Hippocampal formation (tissue), 2 donors: Measurements from ENCODE around the gene DBNDD1.
"Not testable (repeated sequence)": the region's sequence is repeated elsewhere in the genome, so short reads cannot be mapped to it uniquely, and the experiment has no call there.

ENCODE experiments used
- DNase-seq, 2 donors: peaks; one replicate each; lab custom pipeline; 2025; lab: John Stamatoyannopoulos, UW

Gene DBNDD1

DNA sequence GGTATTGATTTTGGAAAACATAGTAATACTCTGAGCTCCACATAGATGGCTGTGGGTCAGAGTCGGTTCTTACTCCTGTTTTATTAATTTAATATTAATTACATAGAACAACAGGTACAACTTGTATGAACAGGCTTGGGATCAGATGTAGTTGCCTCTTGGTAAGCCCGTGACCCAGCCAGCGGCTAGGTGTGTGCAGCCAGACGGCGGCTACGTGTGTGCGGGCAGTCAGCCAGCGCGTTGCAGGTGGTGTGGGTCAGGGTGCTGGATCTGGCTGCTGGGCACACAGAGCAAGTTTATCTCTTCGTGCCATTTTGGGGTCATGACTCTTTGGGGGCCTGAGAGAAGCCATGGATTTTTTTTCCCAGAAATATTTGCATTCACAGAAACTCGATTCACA lies 30.3 kb downstream of the DBNDD1 start:
- no peak for DNase-seq

DNA sequence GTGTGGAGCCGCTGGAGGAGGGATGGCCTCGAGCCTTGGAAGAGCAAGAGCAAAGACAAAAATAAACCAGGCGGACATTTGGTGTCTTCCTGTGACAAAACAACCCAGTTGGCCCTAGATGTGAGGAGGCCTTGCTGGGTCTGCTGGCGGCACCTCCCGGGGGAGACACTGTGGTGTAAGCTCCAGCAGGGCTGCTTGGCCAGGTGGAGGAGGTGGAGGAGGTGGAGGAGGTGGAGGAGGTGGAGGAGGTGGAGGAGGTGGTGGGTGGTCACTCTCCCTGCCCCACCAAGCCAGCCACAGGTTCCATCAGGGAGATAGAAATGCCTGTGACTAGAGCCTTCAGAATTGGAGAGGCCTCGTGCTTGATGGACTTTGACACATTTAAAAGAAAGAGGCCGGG lies 32.1 kb downstream of the DBNDD1 start:
- no peak for DNase-seq

DNA sequence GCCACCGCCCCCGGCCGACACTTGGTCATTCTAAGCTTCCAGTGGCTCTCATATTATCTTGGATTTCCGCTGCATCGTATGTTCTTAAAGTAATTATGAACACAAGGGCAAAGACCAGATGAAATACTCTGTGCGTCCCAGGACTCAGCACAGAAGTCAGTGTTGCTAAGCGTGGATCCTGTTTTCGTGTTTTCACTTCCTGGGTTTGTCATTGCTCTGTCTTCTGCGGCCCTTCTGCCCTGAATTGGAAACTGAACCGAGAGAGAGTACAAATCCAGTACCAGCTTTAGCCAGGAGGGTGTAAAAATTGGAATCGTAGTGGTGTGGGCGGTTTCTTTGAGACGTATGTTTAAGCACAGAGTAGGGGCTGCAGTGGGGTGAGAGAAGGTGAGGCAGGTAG lies 32.7 kb downstream of the DBNDD1 start:
- no peak for DNase-seq

DNA sequence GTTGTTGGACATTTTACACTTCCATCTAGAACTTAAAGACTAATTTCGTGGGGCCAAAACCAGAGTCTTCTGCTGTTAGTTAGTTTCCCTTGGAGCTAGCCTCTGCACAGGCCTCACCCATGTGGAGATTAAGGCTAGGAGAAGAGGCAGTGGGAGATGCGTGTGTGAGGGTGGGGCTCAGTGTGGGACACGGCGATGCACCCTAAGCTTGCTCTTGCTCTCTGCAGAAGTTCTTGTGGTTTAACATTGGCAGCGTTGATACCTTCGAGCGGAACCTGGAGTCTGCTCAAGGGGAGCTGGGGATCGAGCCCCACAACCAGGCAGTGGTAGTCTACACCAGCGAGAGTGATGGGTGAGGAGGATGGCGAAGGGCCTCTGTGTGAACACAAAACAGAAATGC lies 34.0 kb downstream of the DBNDD1 start:
- no peak for DNase-seq

DNA sequence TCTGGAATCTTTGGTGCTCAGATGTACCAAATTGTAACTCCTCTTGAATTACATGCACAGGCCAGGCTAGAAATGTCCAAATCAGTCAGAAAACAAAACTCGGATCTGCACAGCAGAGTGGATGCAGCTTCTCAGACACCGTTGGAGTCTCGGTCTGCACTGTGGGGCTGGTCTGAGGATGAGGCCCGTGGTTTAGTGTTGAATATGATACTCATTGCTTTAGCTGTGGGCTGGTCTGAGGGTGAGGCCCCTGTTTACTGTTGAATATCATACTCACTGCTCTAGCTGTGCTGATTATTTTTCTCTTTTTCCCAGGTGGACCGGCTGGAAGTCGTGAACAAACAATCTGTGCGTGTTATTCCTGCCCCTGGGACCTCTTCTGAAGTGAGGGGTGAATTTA lies 35.0 kb downstream of the DBNDD1 start:
- DNase-seq = no peak

DNA sequence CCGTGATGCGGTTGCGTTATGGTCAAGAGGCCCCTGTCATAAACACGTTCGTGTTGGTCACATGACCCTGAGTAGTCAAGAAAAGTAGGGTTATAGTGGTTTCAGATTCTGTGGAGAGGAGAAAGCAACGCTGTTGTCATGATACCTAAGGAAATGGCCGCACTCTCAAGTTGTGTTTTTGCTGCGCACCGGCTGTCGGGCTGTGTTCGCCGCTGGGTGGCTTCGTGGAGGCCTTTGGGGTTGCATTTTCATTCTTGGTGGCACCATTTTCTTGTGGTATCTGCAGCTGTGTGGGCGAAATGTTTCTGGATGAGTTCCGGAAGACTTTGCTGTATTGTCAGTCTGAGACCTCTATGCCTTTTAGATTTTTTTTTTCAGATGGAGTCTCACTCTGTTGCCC lies 35.7 kb downstream of the DBNDD1 start:
- no peak for DNase-seq

DNA sequence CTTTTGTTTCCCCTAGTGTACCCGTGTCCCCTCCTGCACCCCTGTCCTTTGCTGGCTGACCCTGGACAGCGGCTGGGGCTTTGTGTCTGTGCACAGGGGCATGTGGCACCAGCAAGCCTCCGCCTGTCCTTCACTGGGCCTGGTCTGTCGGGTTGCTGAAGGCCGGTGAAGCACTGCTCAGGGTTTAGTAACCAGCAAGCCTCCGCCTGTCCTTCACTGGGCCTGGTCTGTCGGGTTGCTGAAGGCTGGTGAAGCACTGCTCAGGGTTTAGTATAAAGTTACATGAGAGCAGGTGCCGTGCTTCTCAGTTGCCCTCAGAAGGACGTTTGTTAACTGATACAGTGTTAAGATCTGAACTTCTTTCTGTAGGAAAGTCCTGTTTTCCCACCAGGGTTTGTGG lies 36.9 kb downstream of the DBNDD1 start:
- DNase-seq = no peak

DNA sequence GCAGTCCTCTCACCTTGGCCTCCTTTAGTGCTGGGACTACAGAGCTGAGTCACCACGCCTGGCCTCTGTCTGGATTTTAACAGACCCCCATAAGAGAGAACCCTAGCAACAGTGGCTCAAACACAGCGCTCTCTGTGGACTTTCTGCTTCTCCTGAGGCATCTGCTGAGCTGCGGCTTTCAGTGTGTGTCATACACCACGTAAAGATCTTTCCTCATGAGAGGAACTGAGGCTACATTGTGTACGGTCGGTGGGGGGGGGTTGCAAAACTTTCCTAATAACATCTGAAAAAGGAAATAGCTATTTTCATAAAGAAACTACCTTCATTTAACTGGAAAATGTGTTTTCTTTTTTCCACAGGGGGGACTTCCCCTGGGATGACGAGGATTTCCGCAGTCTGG lies 37.8 kb downstream of the DBNDD1 start:
- no peak for DNase-seq

DNA sequence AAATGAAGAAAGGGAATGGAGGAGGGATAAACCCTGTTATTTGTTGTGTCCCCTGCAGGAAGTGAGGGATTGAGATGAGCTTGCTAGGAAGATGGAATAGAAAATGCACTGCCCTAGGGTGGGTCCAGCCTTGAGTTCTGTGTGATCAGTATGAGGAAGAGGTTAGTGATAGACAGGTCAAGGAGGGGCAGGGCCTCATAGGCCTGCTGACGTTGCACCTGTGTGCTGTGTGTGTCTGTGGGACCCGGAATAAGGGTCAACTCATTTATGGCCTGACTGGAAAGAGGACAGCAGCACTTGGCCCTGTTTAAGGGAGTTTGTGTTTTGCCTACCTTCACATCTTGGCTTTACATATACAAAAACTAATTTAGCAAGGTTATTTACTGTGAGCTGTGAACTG lies 44.4 kb downstream of the DBNDD1 start:
- DNase-seq = no peak

DNA sequence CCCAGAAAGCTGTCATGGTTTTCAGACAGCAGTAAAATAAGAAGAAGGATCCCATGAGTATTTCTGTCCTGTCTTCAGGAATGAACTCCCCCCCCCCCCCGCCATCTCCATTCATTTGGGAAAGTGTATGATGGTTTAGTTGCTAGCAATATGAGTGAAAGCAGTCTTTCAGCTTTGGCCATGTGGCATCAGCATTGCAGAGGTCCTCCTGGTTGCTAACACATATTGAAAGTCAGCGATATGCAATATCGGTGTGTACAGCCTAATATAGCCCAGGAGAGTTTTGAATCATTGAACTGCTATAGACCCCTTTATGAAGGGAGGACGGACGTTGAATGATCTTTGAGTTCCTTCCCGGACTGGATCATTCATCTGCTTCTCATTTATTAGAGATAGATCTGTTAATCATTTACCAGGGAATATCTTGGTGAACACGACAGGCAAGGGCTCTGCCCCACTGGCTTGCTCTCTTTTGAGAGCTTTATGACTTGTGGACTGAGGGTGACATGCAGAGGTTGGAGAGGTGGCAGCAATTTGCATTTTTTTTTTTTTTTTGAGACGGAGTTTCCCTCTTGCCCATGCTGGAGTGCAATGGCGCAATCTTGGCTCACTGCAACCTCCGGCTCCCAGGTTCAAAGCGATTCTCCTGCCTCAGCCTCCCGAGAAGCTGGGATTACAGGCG lies 45.5 kb downstream of the DBNDD1 start:
- DNase-seq = no peak

DNA sequence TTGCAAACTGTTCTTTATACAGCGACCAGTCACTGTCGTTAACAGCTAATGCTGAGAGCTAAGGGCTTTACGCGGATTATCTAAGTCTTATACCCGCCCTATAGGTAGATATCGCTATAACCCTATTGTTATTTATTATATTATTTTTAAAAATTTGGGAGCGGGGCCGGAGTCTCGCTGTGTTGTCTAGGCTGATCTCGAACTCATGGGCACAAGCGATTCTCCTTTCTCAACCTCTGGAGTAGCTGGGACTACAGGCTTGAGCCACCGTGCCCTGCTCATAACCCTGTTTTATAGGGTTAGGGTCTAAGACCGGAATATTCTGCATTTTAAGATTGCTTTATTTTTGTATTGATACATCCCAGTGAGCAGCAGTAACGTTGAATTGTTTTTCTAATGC lies 46.0 kb downstream of the DBNDD1 start:
- no peak for DNase-seq

DNA sequence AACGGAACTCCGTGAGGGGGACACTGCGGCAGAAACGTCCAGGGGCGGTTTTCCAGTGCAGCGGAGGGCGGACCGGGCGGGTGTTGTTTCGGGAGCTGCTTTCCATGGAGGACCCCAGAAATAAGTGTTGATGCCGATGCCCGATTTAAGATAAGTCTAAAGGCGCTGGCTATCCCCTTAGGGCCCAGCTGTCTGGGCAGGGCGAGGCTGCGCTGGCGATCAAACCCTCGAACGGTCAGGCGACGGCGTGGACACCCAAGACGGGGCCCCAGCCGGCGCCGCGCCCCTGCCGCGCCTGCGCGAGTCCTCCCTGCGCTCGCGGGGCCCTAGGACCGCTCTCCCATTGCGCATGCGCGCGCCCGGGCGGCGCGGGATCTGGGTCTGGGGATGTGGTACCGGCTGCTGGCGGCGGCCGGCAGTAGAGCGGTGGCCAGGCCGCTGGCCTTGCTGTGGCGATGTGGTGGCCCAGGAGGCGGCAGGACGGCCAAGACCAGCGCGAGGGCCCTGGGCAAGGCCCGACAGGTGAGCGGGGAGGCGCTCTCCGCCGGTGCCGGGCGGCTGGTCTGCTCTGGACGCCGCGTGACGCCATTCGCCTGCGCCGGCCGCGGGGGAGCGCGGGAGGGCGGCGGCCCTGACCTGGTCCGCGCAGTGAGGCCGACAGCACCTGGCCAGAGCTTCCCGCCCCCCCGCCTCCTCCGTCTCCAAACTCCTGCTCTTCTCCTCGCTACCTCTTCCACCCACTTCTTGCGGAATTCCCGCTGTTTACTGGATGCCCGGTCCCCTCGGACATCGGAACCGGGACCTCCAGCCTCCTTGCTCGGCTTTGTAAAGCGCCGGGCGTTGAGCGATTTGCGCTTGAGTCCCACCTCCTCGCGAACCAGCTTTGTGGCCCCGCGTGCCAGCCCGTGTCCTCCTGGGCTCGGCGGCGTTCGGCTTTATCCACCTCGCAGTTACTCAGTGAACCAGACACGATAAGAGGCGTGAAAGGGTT lies 46.7 kb downstream of the DBNDD1 start:
- DNase-seq = peak; percentile 77 to 87

DNA sequence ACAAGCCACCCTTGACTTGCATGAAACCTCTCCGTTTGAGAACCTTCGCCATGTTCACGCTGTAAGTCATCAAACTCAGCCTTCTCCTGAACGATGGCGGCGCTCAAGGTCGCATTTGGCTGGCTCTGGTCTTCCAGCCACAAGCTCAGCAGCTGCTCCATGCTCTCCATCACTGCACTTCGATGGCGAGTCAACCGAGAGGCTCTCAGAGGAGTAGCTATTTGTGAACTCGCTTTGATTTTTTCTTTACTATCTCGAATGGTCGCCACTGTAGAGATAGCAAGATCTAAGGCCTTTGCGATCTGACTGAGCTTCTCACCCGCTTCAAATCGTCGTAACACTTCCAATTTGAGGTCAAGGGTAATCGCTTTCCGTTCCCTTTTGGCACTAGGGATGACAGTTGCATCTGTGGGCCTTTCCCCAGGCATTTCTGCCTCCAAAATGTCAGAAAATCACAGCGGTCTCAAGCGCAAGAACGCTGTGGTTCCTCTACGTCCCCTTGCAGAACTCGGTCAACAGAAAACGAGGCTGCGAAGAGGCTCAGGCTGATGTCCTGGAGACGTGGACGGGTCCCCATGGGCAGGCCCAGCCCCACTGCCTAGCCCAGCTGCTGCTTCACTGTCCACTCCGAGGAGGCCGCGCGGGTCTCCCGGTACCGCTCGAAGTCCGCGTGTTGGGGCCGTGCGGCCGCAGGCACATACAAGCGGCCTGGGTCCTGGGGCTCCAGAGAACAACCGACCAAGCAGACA lies 47.6 kb downstream of the DBNDD1 start:
- DNase-seq = no peak

DNA sequence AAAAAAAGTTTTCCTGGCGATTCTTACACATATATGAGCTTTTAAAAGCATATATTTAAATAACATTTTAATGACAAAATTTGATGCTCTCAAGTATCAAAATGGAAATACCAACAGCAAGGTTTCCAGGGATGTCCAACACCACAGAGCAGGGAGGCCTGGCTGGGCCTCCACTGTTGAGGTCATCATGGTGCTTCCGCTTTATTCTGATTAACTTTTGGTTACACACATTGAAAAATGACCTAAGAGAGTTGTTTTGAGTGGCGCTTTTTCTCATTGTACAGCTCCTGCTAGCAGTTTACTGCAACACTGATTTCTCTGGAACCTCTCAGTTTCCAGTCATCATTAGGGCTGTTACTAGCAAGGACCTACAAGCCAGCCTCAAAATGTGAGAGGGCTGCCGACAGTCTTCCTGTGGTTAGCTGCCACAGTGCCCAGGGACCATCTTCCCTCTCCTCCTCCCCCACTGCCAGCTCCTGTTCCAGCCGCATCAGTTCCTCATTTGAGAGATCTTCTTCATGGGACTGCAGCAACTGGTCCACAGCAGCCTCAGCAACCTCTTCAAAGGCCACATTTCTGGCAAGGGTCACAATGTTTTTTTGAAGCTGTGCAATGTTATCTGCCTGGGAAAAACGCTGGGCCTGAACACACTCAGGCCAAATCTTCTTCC lies 49.4 kb downstream of the DBNDD1 start:
- DNase-seq = no peak

DNA sequence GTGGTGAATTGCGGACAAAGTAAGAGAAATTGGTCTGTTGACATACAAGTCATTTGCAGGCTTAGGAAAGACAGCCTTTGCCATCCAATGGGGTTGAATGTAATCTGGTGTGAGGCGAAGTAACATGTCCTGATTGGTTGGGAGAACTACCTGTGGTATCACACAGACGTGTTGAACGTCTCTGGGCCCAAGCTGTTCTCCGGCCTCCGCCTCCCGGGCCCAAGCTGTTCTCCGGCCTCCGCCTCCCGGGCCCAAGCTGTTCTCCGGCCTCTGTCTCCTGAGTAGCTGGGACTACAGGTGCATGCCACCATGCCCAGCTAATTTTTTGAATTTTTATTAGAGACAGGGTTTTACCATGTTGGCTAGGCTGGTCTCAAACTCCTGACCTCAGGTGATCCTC lies 51.2 kb downstream of the DBNDD1 start:
- not testable (repeated sequence) for DNase-seq

DNA sequence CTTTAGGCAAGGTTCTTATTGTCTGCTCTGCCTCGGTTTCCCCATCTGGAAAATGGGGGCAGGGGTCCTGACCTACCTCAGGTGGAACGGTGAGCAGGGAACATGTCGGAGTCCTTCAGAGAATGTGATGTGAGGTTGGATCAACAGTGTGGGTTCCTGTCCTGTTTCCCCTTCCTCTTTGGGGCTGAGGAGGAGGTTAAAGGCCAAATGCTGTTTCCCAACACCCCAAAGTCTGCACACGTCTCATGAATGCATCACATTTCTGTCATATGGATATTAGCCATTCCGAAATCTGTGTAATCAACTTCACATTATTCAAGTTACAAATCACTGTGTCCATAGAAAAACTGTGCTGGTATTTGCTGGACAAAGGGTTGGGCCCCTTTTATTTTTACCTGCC lies 51.8 kb downstream of the DBNDD1 start:
- not testable (repeated sequence) for DNase-seq

DNA sequence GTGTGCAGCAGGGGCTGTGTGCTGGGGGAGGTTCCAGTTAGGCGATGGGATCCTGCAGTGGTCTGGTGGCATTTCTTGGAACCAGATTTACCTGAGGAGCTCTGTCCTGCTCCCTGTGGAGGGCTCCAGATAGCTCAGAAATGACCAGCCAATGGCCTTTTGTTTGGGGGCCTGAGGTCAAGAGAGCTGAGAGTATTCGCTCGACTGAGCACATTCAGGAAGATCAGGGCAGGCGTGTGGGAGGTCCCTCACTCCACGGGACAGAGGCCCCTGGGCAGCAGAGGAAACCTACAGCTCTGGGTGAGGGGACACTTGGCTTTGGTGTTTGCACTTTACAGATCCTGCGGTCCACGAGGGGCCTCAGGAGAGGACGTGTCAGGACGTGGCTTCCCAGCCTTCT lies 52.5 kb downstream of the DBNDD1 start:
- no peak for DNase-seq

DNA sequence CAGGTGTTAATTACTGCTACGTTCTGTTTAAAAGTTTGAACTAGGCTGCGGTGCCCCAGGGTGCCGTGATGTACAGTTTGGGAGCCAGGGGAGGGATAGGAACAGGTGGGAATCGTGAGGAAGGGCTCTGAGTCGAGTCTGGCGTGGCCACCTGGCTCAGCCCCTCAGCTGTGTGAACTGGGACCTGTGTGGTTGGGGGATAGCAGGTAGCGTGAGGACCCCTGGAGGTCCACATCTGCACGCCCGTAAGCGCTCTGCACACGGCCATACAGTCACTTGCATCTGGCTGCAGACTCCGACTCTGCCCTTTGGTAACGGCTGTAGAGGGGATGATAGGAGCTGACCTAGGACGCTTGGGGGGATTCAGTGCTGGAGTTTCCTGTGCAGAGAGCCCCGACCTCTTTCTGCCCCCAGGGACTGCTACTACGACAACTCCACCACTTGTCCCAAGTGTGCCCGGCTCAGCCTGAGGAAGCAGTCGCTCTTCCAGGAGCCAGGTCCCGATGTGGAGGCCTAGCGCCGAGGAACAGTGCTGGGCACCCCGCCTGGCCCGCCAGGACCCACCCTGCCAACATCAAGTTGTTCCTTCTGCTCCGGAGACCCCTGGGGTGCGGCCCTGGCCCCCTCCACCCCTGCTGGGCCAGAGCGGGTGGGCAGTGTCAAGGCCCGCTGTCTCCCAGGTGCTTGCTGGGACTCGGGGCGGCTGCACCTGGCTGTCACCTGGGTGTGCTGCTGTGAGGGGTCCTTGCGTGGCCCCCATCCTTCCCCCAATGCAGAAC lies 53.6 kb downstream of the DBNDD1 start:
- DNase-seq = no peak

DNA sequence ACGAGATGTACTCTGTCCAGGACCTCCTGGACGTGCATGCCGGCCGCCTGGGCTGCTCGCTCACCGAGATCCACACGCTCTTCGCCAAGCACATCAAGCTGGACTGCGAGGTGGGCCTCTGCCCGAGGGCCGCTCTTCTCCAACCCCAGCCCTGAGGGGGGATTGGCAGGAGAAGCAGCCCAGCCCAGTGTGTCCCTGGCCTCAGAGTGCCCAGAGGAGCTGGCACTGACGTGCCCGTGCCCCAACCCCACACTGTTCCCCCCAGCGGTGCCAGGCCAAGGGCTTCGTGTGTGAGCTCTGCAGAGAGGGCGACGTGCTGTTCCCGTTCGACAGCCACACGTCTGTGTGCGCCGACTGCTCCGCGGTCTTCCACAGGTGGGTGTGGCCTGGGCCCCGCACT lies 55.1 kb downstream of the DBNDD1 start:
- DNase-seq = no peak

DNA sequence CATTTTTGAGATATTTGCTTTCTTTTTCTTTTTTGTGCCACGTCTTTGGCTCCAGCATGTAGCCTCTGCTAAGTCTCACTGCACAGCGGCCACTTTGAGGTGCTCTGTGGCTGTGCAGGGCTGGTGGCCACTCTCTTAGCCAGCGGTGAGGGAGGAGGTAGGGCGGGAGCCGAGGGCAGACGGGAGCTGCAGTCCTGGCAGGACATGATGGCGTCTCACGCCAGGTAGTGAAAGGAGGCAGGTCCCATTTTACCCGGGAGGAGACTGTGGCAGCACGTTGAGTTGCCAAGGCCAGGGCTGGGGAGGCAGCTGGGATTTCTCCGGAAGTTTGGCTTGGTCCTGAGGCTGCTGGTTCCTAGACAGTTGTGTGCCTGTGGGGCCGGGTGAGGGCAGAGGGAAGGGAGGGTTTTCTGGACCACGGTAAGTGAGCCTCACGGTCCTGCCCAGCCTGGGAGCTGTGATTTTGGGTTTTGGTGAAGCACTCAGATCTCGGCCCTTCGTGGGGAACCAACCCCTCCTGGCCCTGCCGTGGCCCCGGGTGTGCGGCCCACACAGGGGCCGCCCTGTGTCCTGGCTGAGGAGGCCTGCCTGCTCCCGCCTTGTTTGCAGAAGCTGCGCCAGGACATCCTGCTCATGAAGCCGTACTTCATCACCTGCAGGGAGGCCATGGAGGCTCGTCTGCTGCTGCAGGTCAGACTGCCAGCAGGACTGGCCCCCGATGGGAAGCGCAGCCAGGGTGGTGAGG lies 56.3 kb downstream of the DBNDD1 start:
- DNase-seq = no peak

DNA sequence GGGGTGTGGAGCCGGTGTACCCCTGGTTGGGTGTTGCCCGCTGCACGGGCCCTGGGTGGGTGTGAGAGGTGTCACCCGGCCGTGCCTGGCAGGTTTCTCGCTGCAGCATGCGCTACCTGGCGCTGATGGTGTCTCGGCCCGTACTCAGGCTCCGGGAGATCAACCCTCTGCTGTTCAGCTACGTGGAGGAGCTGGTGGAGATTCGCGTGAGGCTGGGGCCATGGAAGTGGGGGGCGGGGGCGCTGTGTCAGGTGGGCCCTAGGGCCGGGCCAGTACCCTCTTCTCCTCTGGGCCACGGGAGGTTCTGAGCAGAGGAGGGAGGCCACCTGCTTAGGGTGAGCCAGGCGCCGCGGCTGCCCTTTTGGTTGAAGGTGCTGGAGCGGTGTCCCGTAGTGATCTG lies 57.3 kb downstream of the DBNDD1 start:
- no peak for DNase-seq
